ENCODE measurements around the gene C17orf67. TPM values are rescaled to one million over a fixed set of nuclear protein-coding genes. Genes with fewer than 3 reads are reported as not detected.
A peak's percentile ranks its signal among the peaks of the same experiment; 100 is the strongest.

The C17orf67 gene
- total RNA-seq, 6 experiments from 2014 or later, result 0.31 to 1.1 (median 0.78) TPM

- Histone ChIP-seq H3K4me1 (no peaks in the 10 kb centered on the region), H3K27me3 (no peaks in the 10 kb centered on the region), H3K9me3 (no peaks in the 10 kb centered on the region), H3K27ac (no peak overlapping the region), H3K4me3 (no peak overlapping the region), H3K36me3 (no peaks in the 10 kb centered on the region)
- TF ChIP-seq CTCF (IDR thresholded peaks at IDR 0.05) (no peak), POLR2A (IDR thresholded peaks at IDR 0.05) (no peak)
- ATAC-seq (peak in 3 of 4 donors; percentile 20 to 21 (median 20)), DNase-seq (no peak)
- intact Hi-C loops (cut with DNase I), result no loop called here
- 42% methylated on average over 6 of the region's 6 CpGs for WGBS (ENCODE audit: insufficient coverage, low coverage, low lambda C conversion rate, missing lambda C conversion rate)
Observed at GRCh38 chr17:56751145-56751738, 82.5 kb downstream of the C17orf67 start.

GRCh38 chr17:56744721-56745120 lies 89.0 kb downstream of the C17orf67 start:
- Histone ChIP-seq H3K4me3 (no peak overlapping the region), H3K36me3 (no peaks in the 10 kb centered on the region), H3K27ac (no peak overlapping the region), H3K4me1 (no peaks in the 10 kb centered on the region), H3K9me3 (no peaks in the 10 kb centered on the region), H3K27me3 (no peaks in the 10 kb centered on the region)
- intact Hi-C loops (cut with DNase I), result no loop called here
- no peak for DNase-seq
- no peak for TF ChIP-seq CTCF (IDR thresholded peaks at IDR 0.05)
- no peak for TF ChIP-seq POLR2A (IDR thresholded peaks at IDR 0.05)
- ATAC-seq, result no peak
- 93% methylated on average over 2 of the region's 7 CpGs for WGBS (ENCODE audit: insufficient coverage, low coverage, low lambda C conversion rate, missing lambda C conversion rate)

GRCh38 chr17:56742601-56743000 lies 91.1 kb downstream of the C17orf67 start:
- WGBS (ENCODE audit: insufficient coverage, low coverage, low lambda C conversion rate, missing lambda C conversion rate), result 51% methylated on average over 4 of the region's 4 CpGs
- intact Hi-C loops (cut with DNase I), result no loop called here
- H3K27ac ChIP-seq, result no peak overlapping the region
- DNase-seq (no peak), ATAC-seq (no peak)
- no peaks in the 10 kb centered on the region for H3K4me1 ChIP-seq
- H3K27me3 ChIP-seq, result no peaks in the 10 kb centered on the region
- H3K4me3 ChIP-seq, result no peak overlapping the region
- H3K36me3 ChIP-seq, result no peaks in the 10 kb centered on the region
- TF ChIP-seq POLR2A (IDR thresholded peaks at IDR 0.05), result no peak
- no peak for TF ChIP-seq CTCF (IDR thresholded peaks at IDR 0.05)
- no peaks in the 10 kb centered on the region for H3K9me3 ChIP-seq

Small RNAs within 50 kb of the gene (small RNA-seq; reads per million reads assigned to genes)
- 0 reads per million in 2 experiments for gene RNU6-1158P

Other genes with a start within 250 kb of the C17orf67 start
- under 1 TPM in 2 of 6 experiments, not detected in 4; 0.11 to 0.29 TPM for gene NOG, start 240.2 kb downstream of the C17orf67 start, total RNA-seq
- gene DGKE, start 231 bp upstream of the C17orf67 start, total RNA-seq, result 10 to 100 TPM in 1 of 6 experiments, 1 to 10 TPM in 5; 2.2 to 10.4 (median 3.4) TPM
- gene TRIM25, start 80.1 kb upstream of the C17orf67 start, total RNA-seq, result 10 to 100 TPM; 35.6 to 60.8 (median 49.8) TPM
- 1 to 10 TPM; 5.5 to 7.1 (median 6.5) TPM for gene COIL, start 127.1 kb upstream of the C17orf67 start, total RNA-seq
- 10 to 100 TPM in 5 of 6 experiments, 1 to 10 TPM in 1; 9.2 to 35.4 (median 24.8) TPM for gene SCPEP1, start 144.2 kb upstream of the C17orf67 start, total RNA-seq